Measurements from ENCODE around the gene SCYL1. TPM values are rescaled to one million over a fixed set of nuclear protein-coding genes. Genes with fewer than 3 reads are reported as not detected.
A peak's percentile ranks its signal among the peaks of the same experiment; 100 is the strongest.

Gene SCYL1
- total RNA-seq, 1 donor from 2014 or later: 81.2 TPM

GRCh38 chr11:65500387-65501185 lies 24.3 kb upstream of the SCYL1 start:
- no peak for TF ChIP-seq CTCF (conservative IDR thresholded peaks at IDR 0.05; ENCODE audit: low read depth, low read length)
- DNase-seq (ENCODE audit: low read depth): no peak

GRCh38 chr11:65501186-65501471 lies 23.8 kb upstream of the SCYL1 start:
- no peak for DNase-seq (ENCODE audit: low read depth)
- H3K4me3 ChIP-seq (ENCODE audit: low read depth, low read length): peak overlapping the region; percentile 97
- TF ChIP-seq CTCF (conservative IDR thresholded peaks at IDR 0.05; ENCODE audit: low read depth, low read length): no peak

More at GRCh38 chr11:65500387-65501185, 24.3 kb upstream of the SCYL1 start:
- peak overlapping the region; percentile 97 for H3K4me3 ChIP-seq (ENCODE audit: low read depth, low read length)

- TF ChIP-seq CTCF (conservative IDR thresholded peaks at IDR 0.05; ENCODE audit: low read depth, low read length): no peak
- H3K4me3 ChIP-seq (ENCODE audit: low read depth, low read length): peak overlapping the region; percentile 97
- DNase-seq (ENCODE audit: low read depth): no peak
Measured at GRCh38 chr11:65501472-65502273, 23.2 kb upstream of the SCYL1 start.

- no peak for DNase-seq (ENCODE audit: low read depth)
- peak overlapping the region; percentile 97 for H3K4me3 ChIP-seq (ENCODE audit: low read depth, low read length)
- TF ChIP-seq CTCF (conservative IDR thresholded peaks at IDR 0.05; ENCODE audit: low read depth, low read length): no peak
Measured at GRCh38 chr11:65502274-65502554, 22.7 kb upstream of the SCYL1 start.

- DNase-seq (ENCODE audit: low read depth): no peak
- TF ChIP-seq CTCF (conservative IDR thresholded peaks at IDR 0.05; ENCODE audit: low read depth, low read length): no peak
- H3K4me3 ChIP-seq (ENCODE audit: low read depth, low read length): peak overlapping the region; percentile 97
Measured at GRCh38 chr11:65502555-65503367, 22.1 kb upstream of the SCYL1 start.

- no peak for DNase-seq (ENCODE audit: low read depth)
- TF ChIP-seq CTCF (conservative IDR thresholded peaks at IDR 0.05; ENCODE audit: low read depth, low read length): no peak
Measured at GRCh38 chr11:65503368-65503948, 21.4 kb upstream of the SCYL1 start.

More at GRCh38 chr11:65503368-65503948, 21.4 kb upstream of the SCYL1 start:
- H3K4me3 ChIP-seq (ENCODE audit: low read depth, low read length): peak overlapping the region; percentile 97
